PFSK-1 (cell line): ENCODE measurements around the gene BCAS3.

ENCODE experiments used
- POLR2AphosphoS5 ChIP-seq: IDR thresholded peaks from 2 replicates; pipeline ENCODE4 v1.6.1; 2012; ENCODE audit warnings: low read depth, mild to moderate bottlenecking, control low read depth, low read length, moderate library complexity
- SIN3A ChIP-seq: IDR thresholded peaks from 2 replicates; pipeline ENCODE4 v1.6.1; 2012; ENCODE audit warnings: mild to moderate bottlenecking, low read length, moderate library complexity, borderline replicate concordance; ENCODE audit not compliant: insufficient read depth
- TAF1 ChIP-seq: IDR thresholded peaks from 2 replicates; pipeline ENCODE4 v1.6.1; 2012; ENCODE audit warnings: low read length, control low read depth, borderline replicate concordance; ENCODE audit not compliant: insufficient read depth
- TF ChIP-seq, protein P1 (sequence below), 2 experiments: IDR thresholded peaks; 2 replicates each; pipeline versions ENCODE4 v1.6.1 to v1.8.0; 2011 to 2012; ENCODE audit warnings: low read depth in 2 of 2, low read length in 2 of 2, control low read depth in 1 of 2, inconsistent platforms in 1 of 2, mild to moderate bottlenecking in 1 of 2, moderate library complexity in 1 of 2; ENCODE audit not compliant: insufficient read depth in 1 of 2

DNA sequence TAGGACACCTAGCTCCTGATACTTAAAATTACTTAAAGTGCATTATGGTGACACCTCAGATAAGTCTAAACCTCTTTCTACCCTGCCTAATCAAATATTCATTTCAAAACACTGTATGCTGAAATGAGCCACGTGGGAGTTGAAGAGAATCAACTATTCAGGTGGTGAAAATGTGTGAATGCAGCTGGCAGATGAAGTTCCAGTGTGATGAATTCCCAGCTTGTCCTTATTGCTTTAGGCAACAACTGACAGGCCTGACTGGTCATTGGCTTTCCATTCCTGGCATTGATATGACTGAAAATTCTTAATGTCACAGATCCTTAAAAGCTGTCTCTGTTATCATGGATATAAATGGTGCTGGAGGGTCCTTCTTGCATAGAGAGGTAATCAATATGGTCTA is 420.1 kb downstream of the BCAS3 start:
- TF ChIP-seq POLR2AphosphoS5, result no peak
- TF ChIP-seq TAF1, result no peak
- TF ChIP-seq SIN3A, result no peak
- TF ChIP-seq, protein P1, sequence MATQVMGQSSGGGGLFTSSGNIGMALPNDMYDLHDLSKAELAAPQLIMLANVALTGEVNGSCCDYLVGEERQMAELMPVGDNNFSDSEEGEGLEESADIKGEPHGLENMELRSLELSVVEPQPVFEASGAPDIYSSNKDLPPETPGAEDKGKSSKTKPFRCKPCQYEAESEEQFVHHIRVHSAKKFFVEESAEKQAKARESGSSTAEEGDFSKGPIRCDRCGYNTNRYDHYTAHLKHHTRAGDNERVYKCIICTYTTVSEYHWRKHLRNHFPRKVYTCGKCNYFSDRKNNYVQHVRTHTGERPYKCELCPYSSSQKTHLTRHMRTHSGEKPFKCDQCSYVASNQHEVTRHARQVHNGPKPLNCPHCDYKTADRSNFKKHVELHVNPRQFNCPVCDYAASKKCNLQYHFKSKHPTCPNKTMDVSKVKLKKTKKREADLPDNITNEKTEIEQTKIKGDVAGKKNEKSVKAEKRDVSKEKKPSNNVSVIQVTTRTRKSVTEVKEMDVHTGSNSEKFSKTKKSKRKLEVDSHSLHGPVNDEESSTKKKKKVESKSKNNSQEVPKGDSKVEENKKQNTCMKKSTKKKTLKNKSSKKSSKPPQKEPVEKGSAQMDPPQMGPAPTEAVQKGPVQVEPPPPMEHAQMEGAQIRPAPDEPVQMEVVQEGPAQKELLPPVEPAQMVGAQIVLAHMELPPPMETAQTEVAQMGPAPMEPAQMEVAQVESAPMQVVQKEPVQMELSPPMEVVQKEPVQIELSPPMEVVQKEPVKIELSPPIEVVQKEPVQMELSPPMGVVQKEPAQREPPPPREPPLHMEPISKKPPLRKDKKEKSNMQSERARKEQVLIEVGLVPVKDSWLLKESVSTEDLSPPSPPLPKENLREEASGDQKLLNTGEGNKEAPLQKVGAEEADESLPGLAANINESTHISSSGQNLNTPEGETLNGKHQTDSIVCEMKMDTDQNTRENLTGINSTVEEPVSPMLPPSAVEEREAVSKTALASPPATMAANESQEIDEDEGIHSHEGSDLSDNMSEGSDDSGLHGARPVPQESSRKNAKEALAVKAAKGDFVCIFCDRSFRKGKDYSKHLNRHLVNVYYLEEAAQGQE (IDR thresholded peaks at IDR 0.05; ENCODE audit: insufficient read depth in 1 of 2, low read depth in 2 of 2, low read length in 2 of 2), result no peak
